ENCODE results near the gene EIF2S3B.

DNA sequence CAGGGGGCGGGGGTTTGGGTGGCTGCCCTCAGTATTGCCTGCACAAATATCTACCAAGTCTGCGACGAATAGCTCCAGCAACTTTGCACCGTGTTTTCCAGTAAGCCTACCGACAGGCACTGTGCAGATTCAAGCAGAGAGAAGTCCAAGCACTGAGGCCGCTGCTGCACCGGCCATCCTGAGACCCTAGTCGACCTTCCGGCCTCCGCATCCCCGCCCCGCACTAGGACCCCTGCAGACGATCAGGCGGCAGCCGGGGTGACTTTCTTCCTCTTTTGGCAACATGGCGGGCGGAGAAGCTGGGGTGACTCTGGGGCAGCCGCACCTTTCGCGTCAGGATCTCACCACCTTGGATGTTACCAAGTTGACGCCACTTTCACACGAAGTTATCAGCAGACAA lies at the start of gene EIF2S3B:
- TF ChIP-seq, protein P1, sequence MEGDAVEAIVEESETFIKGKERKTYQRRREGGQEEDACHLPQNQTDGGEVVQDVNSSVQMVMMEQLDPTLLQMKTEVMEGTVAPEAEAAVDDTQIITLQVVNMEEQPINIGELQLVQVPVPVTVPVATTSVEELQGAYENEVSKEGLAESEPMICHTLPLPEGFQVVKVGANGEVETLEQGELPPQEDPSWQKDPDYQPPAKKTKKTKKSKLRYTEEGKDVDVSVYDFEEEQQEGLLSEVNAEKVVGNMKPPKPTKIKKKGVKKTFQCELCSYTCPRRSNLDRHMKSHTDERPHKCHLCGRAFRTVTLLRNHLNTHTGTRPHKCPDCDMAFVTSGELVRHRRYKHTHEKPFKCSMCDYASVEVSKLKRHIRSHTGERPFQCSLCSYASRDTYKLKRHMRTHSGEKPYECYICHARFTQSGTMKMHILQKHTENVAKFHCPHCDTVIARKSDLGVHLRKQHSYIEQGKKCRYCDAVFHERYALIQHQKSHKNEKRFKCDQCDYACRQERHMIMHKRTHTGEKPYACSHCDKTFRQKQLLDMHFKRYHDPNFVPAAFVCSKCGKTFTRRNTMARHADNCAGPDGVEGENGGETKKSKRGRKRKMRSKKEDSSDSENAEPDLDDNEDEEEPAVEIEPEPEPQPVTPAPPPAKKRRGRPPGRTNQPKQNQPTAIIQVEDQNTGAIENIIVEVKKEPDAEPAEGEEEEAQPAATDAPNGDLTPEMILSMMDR (conservative IDR thresholded peaks at IDR 0.05; ENCODE audit: low read depth, low read length) = no peak
- TF ChIP-seq EZH2phosphoT487 (IDR thresholded peaks at IDR 0.05; ENCODE audit: borderline replicate concordance, low read length) (no peak), EZH2 (IDR thresholded peaks at IDR 0.05; ENCODE audit: low read length, unreplicated experiment) (no peak)

Data from PC-3 (cell line).